Esophagus muscularis mucosa (tissue), 4 donors: ENCODE measurements around the gene SLCO2A1. TPM values are rescaled to one million over a fixed set of nuclear protein-coding genes. Genes with fewer than 3 reads are reported as not detected.
A peak's percentile ranks its signal among the peaks of the same experiment; 100 is the strongest.

Experiments used
- DNase-seq: peaks from one replicate; pipeline ENCODE4 v3.0.0-alpha.2; 2017; ENCODE audit errors: extremely low spot score
- H3K27ac ChIP-seq, 4 donors: fragments of 200-600 bp; sonication (generic); replicated peaks in 1 of 4; 1 replicate in 3 of 4; 2 replicates in 1 of 4; pipeline ENCODE4 v1.5.1; 2016 to 2019; ENCODE audit warnings: mild to moderate bottlenecking in 1 of 4
- H3K27me3 ChIP-seq, 4 donors: fragments of 200-600 bp; sonication (generic); one replicate each; pipeline versions ENCODE4 v1.5.1 to v1.6.0; 2016 to 2019
- H3K36me3 ChIP-seq, 4 donors: fragments of 200-600 bp; sonication (generic); one replicate each; pipeline ENCODE4 v1.5.1; 2016 to 2019
- H3K4me1 ChIP-seq, 4 donors: fragments of 200-600 bp; sonication (generic); one replicate each; pipeline ENCODE4 v1.5.1; 2016 to 2019
- H3K4me3 ChIP-seq, 4 donors: fragments of 200-600 bp; sonication (generic); 1 replicate in 2 of 4; 2 replicates in 2 of 4; pipeline ENCODE4 v1.5.1; 2016 to 2019; ENCODE audit warnings: mild to moderate bottlenecking in 4 of 4, moderate library complexity in 1 of 4
- H3K9me3 ChIP-seq, 4 donors: fragments of 200-600 bp; sonication (generic); 1 replicate in 3 of 4; 2 replicates in 1 of 4; pipeline ENCODE4 v1.5.1; 2016 to 2019
- EP300 ChIP-seq: sonication (generic); formaldehyde crosslinking; IDR thresholded peaks from one replicate; pipeline ENCODE4 v1.6.1; 2017; ENCODE audit warnings: antibody characterized with exemption
- POLR2A ChIP-seq: fragments of 450-650 bp; IDR thresholded peaks from one replicate; pipeline ENCODE4 v1.6.1; 2017; ENCODE audit warnings: antibody characterized with exemption, moderate library complexity, mild to moderate bottlenecking, low read depth
- POLR2AphosphoS5 ChIP-seq, 2 donors: sonication (generic); formaldehyde crosslinking; IDR thresholded peaks; one replicate each; pipeline ENCODE4 v1.6.1; 2017; ENCODE audit warnings: antibody characterized with exemption in 2 of 2
- WGBS: methylation state at CpG from one replicate; pipeline ENCODE4 v1.1.5; 2018; 5-methylcytosine and 5-hydroxymethylcytosine counted together
- intact Hi-C: fragments of 100-400 bp; cut with DNase I; formaldehyde crosslinking; loops from one replicate; pipeline ENCODE4 v1.15.1; 2023
- total RNA-seq, 4 donors: library from RNA; depleted of rRNA; stranded (reverse); fragments of >200 nt; gene quantifications; one replicate each; pipeline versions ENCODE4 v1.1.0 to v1.2.1, GENCODE V29; 2016
- TF ChIP-seq, protein P1 (sequence below), 3 experiments: fragments of 200-600 bp in 2 of 3; fragments of 450-650 bp in 1 of 3; sonication (generic) in 2 of 3; IDR thresholded peaks; one replicate each; pipeline ENCODE4 v1.5.1; 2017 to 2019; ENCODE audit warnings: antibody characterized with exemption in 3 of 3, mild to moderate bottlenecking in 2 of 3, moderate library complexity in 1 of 3

SLCO2A1 gene
- total RNA-seq, 4 donors from 2014 or later: 8.3 to 17.6 (median 13.8) TPM

DNA sequence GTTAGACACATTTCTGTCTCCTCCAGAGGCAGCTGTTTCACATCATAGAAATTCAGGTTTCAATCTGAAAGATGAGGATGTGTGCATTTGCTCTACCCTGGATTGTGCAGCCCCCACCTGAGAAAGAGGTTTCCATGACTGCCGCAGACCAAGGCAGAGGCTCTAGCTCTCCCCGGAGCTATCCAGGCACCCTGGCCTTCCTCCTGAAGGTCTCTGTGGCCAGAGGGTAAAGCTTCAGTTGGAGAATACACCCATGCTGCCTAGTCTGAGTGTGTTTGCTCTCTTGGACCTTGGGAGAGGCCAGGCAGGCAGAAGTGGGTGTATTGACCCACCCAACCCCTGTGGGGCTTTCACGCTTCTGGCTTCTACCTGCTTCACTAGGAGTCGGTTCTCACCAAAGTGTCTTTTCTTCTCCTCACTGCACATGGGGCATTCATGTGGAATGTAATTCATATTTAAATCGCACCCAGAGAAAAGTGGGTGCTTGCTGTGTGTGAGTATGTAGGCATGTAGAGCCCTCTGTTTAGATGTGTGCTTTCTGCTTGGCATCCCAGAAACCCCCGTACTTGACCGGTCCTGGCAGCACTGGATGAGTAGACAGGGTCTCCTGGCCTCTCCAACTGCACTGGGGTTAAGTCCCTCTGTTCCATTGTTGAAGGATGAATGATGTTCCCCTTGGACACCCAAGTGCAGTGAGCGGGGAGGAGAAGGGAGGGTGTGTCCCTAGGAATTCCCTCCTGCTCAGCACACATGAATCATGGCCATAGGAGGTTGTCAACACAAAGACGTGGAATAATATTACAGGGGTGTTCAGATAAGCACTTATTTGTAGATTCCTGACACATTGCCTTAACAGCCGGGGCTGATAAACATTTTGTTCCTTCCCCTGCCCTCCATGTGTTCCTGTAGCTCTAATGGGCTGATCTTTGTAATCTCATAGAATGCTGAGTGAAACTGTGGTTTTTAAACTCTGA is 113.8 kb downstream of the SLCO2A1 start:
- WGBS: 83% methylated on average over 10 of the region's 10 CpGs
- Histone ChIP-seq H3K4me1 (no peaks in the 10 kb centered on the region), H3K36me3 (no peaks in the 10 kb centered on the region), H3K4me3 (no peak overlapping the region), H3K9me3 (no peaks in the 10 kb centered on the region), H3K27me3 (peaks cover 0 to 17% (median 0%) of the 10 kb centered on the region in 4 donors), H3K27ac (no peak overlapping the region)
- TF ChIP-seq POLR2AphosphoS5 (IDR thresholded peaks at IDR 0.05) (no peak), POLR2A (no peak), EP300 (no peak)
- TF ChIP-seq, protein P1, sequence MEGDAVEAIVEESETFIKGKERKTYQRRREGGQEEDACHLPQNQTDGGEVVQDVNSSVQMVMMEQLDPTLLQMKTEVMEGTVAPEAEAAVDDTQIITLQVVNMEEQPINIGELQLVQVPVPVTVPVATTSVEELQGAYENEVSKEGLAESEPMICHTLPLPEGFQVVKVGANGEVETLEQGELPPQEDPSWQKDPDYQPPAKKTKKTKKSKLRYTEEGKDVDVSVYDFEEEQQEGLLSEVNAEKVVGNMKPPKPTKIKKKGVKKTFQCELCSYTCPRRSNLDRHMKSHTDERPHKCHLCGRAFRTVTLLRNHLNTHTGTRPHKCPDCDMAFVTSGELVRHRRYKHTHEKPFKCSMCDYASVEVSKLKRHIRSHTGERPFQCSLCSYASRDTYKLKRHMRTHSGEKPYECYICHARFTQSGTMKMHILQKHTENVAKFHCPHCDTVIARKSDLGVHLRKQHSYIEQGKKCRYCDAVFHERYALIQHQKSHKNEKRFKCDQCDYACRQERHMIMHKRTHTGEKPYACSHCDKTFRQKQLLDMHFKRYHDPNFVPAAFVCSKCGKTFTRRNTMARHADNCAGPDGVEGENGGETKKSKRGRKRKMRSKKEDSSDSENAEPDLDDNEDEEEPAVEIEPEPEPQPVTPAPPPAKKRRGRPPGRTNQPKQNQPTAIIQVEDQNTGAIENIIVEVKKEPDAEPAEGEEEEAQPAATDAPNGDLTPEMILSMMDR (IDR thresholded peaks at IDR 0.05): no peak
- DNase-seq: peak; percentile 81
- intact Hi-C loops: no loop called here

DNA sequence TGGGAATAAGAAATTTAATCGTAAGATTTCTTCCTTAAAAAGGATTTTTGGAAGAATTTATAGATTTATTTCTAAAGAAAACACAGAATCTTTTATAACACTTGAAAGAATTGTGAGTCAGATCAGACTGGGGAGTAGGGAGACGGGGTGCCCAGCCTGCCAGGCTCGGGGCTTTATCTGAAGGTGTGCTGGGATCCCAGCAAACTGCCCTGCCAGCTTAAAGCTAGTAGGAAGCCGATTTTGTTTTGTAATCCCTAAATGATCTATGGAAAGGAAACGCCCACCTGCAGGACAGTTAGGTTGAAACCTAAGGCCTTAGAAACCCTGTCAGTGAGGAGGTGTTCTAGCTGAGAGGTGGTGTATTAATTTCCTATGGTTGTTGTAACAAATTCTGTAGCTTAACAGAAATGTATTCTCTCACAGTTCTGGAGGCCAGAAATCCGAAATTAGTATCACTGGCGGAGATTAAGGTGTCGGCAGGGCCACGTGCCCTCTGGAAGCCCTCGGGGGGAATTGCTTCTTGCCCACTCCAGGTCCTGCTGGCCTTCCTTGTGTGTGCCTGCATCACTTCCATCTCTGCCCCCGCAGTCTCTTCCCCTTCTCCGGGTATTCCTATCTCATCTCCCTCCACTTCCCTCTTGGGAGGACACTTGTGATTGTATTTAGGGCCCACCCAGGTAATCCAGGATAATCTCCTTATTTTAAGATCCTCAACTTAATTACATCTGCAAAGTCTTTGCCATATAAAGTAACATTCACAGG is 114.7 kb downstream of the SLCO2A1 start:
- DNase-seq: peak; percentile 79
- Histone ChIP-seq H3K27ac (no peak overlapping the region), H3K4me3 (no peak overlapping the region), H3K36me3 (no peaks in the 10 kb centered on the region), H3K9me3 (no peaks in the 10 kb centered on the region), H3K4me1 (no peaks in the 10 kb centered on the region), H3K27me3 (peaks cover 0 to 17% (median 0%) of the 10 kb centered on the region in 4 donors)
- intact Hi-C loops: no loop called here
- TF ChIP-seq POLR2A (no peak), POLR2AphosphoS5 (IDR thresholded peaks at IDR 0.05) (no peak), EP300 (no peak)
- TF ChIP-seq, protein P1 (IDR thresholded peaks at IDR 0.05): no peak
- WGBS: 92% methylated on average over 12 of the region's 12 CpGs

- DNase-seq: no peak
- WGBS: 69% methylated on average over 2 of the region's 2 CpGs
- intact Hi-C loops: no loop called here
- no peaks in the 10 kb centered on the region for H3K36me3 ChIP-seq
- H3K27me3 ChIP-seq: peaks cover 0 to 3% (median 0%) of the 10 kb centered on the region in 4 donors
- no peak overlapping the region for H3K4me3 ChIP-seq
- no peaks in the 10 kb centered on the region for H3K9me3 ChIP-seq
- H3K27ac ChIP-seq: no peak overlapping the region
- TF ChIP-seq, protein P1 (IDR thresholded peaks at IDR 0.05): no peak
- TF ChIP-seq EP300 (no peak), POLR2A (no peak), POLR2AphosphoS5 (IDR thresholded peaks at IDR 0.05) (no peak)
- no peaks in the 10 kb centered on the region for H3K4me1 ChIP-seq
Measured at GRCh38 chr3:133910422-133910821, 119.3 kb downstream of the SLCO2A1 start.

DNA sequence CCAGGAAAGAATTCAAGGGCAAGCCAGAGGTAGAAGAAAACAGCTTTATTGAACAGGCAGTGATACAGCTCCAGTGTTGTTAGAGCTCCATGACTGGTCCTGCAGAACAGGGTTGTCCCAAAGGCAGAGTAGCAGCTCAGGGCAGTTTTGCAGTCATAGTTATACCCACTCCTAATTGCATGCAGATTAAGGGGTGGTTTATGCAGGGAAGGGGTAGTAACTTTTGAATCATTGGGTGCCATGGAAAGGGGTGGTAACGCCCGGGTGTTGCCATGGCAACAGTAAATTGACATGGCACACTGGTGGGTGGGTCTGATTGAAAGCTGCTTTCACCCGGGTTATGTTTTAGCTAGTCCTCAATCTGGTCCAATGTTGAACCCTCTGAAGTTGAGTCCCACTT is 124.3 kb downstream of the SLCO2A1 start:
- no peaks in the 10 kb centered on the region for H3K36me3 ChIP-seq
- TF ChIP-seq, protein P1 (IDR thresholded peaks at IDR 0.05): no peak
- no peak for TF ChIP-seq EP300
- TF ChIP-seq POLR2AphosphoS5 (IDR thresholded peaks at IDR 0.05): no peak
- TF ChIP-seq POLR2A: no peak
- DNase-seq: peak; percentile 84
- H3K9me3 ChIP-seq: no peaks in the 10 kb centered on the region
- no peak overlapping the region for H3K27ac ChIP-seq
- no peaks in the 10 kb centered on the region for H3K27me3 ChIP-seq
- no peaks in the 10 kb centered on the region for H3K4me1 ChIP-seq
- intact Hi-C loops: no loop called here
- WGBS: 74% methylated on average over 3 of the region's 3 CpGs
- H3K4me3 ChIP-seq: no peak overlapping the region
